IMR-90 (cell line): ENCODE results near the gene MCTP1. TPM values are rescaled to one million over a fixed set of nuclear protein-coding genes. Genes with fewer than 3 reads are reported as not detected.
A peak's percentile ranks its signal among the peaks of the same experiment; 100 is the strongest.
"Not testable (repeated sequence)": the region's sequence is repeated elsewhere in the genome, so short reads cannot be mapped to it uniquely, and the experiment has no call there.

Experiments used
- ATAC-seq: fragments of 200-7000 bp; cut with Tn5 transposase; 2 replicates; pipeline ENCODE4 v1.9.1; 2020; ENCODE audit warnings: low read depth, mild to moderate bottlenecking, moderate library complexity
- BruUV-seq: library from RNA; stranded (reverse); fragments of 400-500 nt; replicated peaks from 2 replicates; lab custom pipeline; 2021; lab: Mats Ljungman, UMichigan
- CTCF ChIA-PET: fragments of 300-600 bp; formaldehyde crosslinking; extraction: SDS; loops from one replicate; lab custom pipeline; 2021; ENCODE audit warnings: antibody characterized with exemption; lab: Yijun Ruan, JAX
- POLR2A ChIA-PET: fragments of 300-600 bp; sonication (Branson Sonifier 250); formaldehyde crosslinking; loops from one replicate; lab custom pipeline; 2022; ENCODE audit warnings: antibody characterized with exemption; ENCODE audit not compliant: unreplicated experiment; lab: Charles Lee
- DNase-seq: peaks from one replicate; pipeline ENCODE4 v3.0.0; 2013
- H2AFZ ChIP-seq: replicated peaks from 2 replicates; pipeline ENCODE3; 2013; ENCODE audit warnings: low read length, mild to moderate bottlenecking; ENCODE audit not compliant: poor library complexity
- H2AK5ac ChIP-seq: 2 replicates; pipeline ENCODE4 v1.6.1; 2013; ENCODE audit warnings: low read depth, low read length, inconsistent platforms
- H2AK9ac ChIP-seq: replicated peaks from 2 replicates; pipeline ENCODE3; 2013; ENCODE audit warnings: mild to moderate bottlenecking, low read depth, low read length, moderate library complexity; ENCODE audit not compliant: poor library complexity
- H2BK120ac ChIP-seq: 2 replicates; pipeline ENCODE4 v1.6.1; 2013; ENCODE audit warnings: low read depth, low read length, inconsistent platforms
- H2BK15ac ChIP-seq: 3 replicates; pipeline ENCODE4 v1.6.1; 2013; ENCODE audit warnings: low read depth, low read length, inconsistent platforms
- H2BK20ac ChIP-seq: 2 replicates; pipeline ENCODE4 v1.6.1; 2013; ENCODE audit warnings: low read depth, mild to moderate bottlenecking, inconsistent platforms, low read length, moderate library complexity
- H2BK5ac ChIP-seq: 2 replicates; pipeline ENCODE4 v1.6.1; 2013; ENCODE audit warnings: mild to moderate bottlenecking, low read depth, low read length, inconsistent platforms; ENCODE audit not compliant: poor library complexity, severe bottlenecking
- H3K14ac ChIP-seq: replicated peaks from 2 replicates; pipeline ENCODE4 v1.6.1; 2013; ENCODE audit warnings: low read depth, low read length, inconsistent platforms
- H3K18ac ChIP-seq: 2 replicates; pipeline ENCODE4 v1.6.1; 2013; ENCODE audit warnings: low read depth, low read length, control low read depth
- H3K23ac ChIP-seq: 2 replicates; pipeline ENCODE4 v1.6.1; 2013; ENCODE audit warnings: low read depth, low read length, inconsistent platforms
- H3K27ac ChIP-seq: 2 replicates; pipeline ENCODE4 v1.5.1; 2013; ENCODE audit warnings: mild to moderate bottlenecking, control low read depth, low read length; ENCODE audit not compliant: insufficient read depth
- H3K27me3 ChIP-seq: 2 replicates; pipeline ENCODE4 v1.6.1; 2013; ENCODE audit warnings: low read length; ENCODE audit not compliant: control insufficient read depth, insufficient read depth
- H3K36me3 ChIP-seq: 2 replicates; pipeline ENCODE4 v1.6.1; 2013; ENCODE audit warnings: low read length, mixed read lengths; ENCODE audit not compliant: control insufficient read depth, insufficient read depth
- H3K4ac ChIP-seq: 2 replicates; pipeline ENCODE4 v1.6.1; 2013; ENCODE audit warnings: low read depth, low read length, inconsistent platforms
- H3K4me1 ChIP-seq: 2 replicates; pipeline ENCODE4 v1.6.1; 2013; ENCODE audit warnings: low read length, mixed read lengths; ENCODE audit not compliant: control insufficient read depth, insufficient read depth
- H3K4me2 ChIP-seq: 2 replicates; pipeline ENCODE4 v1.6.1; 2013; ENCODE audit warnings: low read depth, mild to moderate bottlenecking, control low read depth, low read length, moderate library complexity
- H3K4me3 ChIP-seq: 2 replicates; pipeline ENCODE4 v1.5.1; 2013; ENCODE audit warnings: low read depth, mild to moderate bottlenecking, control low read depth, low read length, moderate library complexity; ENCODE audit not compliant: insufficient read depth
- H3K56ac ChIP-seq: 2 replicates; pipeline ENCODE4 v1.6.1; 2013; ENCODE audit warnings: low read length, inconsistent platforms; ENCODE audit not compliant: insufficient read depth; ENCODE audit errors: extremely low read depth
- H3K79me1 ChIP-seq, 2 experiments: 2 replicates each; pipeline ENCODE4 v1.6.1; 2013; ENCODE audit warnings: low read length in 2 of 2, inconsistent platforms in 1 of 2, low read depth in 1 of 2
- H3K9ac ChIP-seq: 2 replicates; pipeline ENCODE4 v1.6.1; 2013; ENCODE audit warnings: low read depth, low read length, control low read depth
- H3K9me1 ChIP-seq: 2 replicates; pipeline ENCODE4 v1.6.1; 2013; ENCODE audit warnings: low read length, inconsistent platforms; ENCODE audit not compliant: insufficient read depth
- H3K9me3 ChIP-seq: 2 replicates; pipeline ENCODE4 v1.6.1; 2013; ENCODE audit warnings: low read length; ENCODE audit not compliant: control insufficient read depth, insufficient read depth
- H4K20me1 ChIP-seq: 2 replicates; pipeline ENCODE4 v1.6.1; 2013; ENCODE audit warnings: low read length, inconsistent platforms; ENCODE audit not compliant: insufficient read depth
- H4K5ac ChIP-seq: 2 replicates; pipeline ENCODE4 v1.6.1; 2013; ENCODE audit warnings: mild to moderate bottlenecking, low read depth, low read length, control low read depth
- H4K8ac ChIP-seq, 2 experiments: 2 replicates each; pipeline ENCODE4 v1.6.1; 2013; ENCODE audit warnings: low read depth in 2 of 2, low read length in 2 of 2, control low read depth in 1 of 2, inconsistent platforms in 1 of 2
- H4K91ac ChIP-seq: 2 replicates; pipeline ENCODE4 v1.6.1; 2013; ENCODE audit warnings: low read depth, low read length, inconsistent platforms; ENCODE audit not compliant: insufficient read depth
- SMC3 ChIP-seq: fragments of 150-350 bp; IDR thresholded peaks from 2 replicates; pipeline ENCODE4 v1.6.1; 2016; ENCODE audit warnings: low read depth, mild to moderate bottlenecking, antibody characterized with exemption, low read length, moderate library complexity
- WGBS, 2 experiments: methylation state at CpG; one replicate each; pipeline versions ENCODE4 v1.1.5 to v1.1.7; 2013; ENCODE audit warnings: missing lambda C conversion rate in 2 of 2; ENCODE audit not compliant: insufficient read length in 1 of 2; ENCODE audit errors: extremely low coverage in 2 of 2; 5-methylcytosine and 5-hydroxymethylcytosine counted together
- dilution Hi-C: fragments of 300-500 bp; cut with HindIII; formaldehyde crosslinking; loops from one replicate; pipeline ENCODE4 v1.14.3; 2018; ENCODE audit warnings: low sequenced_read_pairs; ENCODE audit not compliant: unreplicated experiment
- in situ Hi-C: fragments of 300-500 bp; cut with MboI; formaldehyde crosslinking; loops from 3 replicates; pipeline ENCODE4 v1.14.3; 2019; ENCODE audit warnings: low sequenced_read_pairs, inconsistent platforms, mixed read lengths
- intact Hi-C: fragments of 100-400 bp; cut with micrococcal nuclease; formaldehyde crosslinking; loops from 2 replicates; pipeline ENCODE4 v1.10.0; 2022
- polyA plus RNA-seq, 3 experiments: library from polyadenylated mRNA; depleted of rRNA; stranded (reverse); fragments of >200 nt; gene quantifications; 2 replicates each; pipeline ENCODE4 v1.2.3, GENCODE V29; 2012; ENCODE audit warnings: low replicate concordance in 1 of 3
- total RNA-seq: library from RNA; depleted of rRNA; stranded (reverse); fragments of >200 nt; gene quantifications from 2 replicates; pipeline ENCODE4 v1.2.3, GENCODE V29; 2012
- TF ChIP-seq, protein P1 (sequence below): conservative IDR thresholded peaks from 2 replicates; pipeline ENCODE4 v1.5.1; 2012; ENCODE audit warnings: mild to moderate bottlenecking, low read depth, low read length, improper control_type of control experiment

MCTP1 gene
- total and polyA plus RNA-seq, 2 of the 4 experiments (the other 2 are of a cell fraction) = 0.21 TPM; not detected in 1

DNA sequence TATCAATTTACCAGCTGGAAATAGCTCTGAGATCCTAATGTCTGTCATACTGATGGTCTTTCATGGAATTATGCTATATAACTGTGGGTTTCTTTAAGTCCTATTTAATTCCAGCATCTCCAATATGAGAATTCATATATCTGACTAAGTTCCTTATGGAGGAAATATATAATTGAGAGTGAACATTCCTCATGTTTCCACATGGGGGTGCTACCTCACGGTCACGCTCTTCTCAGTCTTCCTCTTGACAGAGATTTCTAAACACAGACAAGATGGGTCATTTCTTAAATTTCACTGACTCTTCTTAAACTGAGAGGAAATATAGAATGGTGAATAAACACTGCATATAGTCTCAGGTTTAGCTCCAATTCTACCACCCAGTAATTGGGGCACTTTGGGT is 454.4 kb downstream of the MCTP1 start:
- TF ChIP-seq, protein P1, sequence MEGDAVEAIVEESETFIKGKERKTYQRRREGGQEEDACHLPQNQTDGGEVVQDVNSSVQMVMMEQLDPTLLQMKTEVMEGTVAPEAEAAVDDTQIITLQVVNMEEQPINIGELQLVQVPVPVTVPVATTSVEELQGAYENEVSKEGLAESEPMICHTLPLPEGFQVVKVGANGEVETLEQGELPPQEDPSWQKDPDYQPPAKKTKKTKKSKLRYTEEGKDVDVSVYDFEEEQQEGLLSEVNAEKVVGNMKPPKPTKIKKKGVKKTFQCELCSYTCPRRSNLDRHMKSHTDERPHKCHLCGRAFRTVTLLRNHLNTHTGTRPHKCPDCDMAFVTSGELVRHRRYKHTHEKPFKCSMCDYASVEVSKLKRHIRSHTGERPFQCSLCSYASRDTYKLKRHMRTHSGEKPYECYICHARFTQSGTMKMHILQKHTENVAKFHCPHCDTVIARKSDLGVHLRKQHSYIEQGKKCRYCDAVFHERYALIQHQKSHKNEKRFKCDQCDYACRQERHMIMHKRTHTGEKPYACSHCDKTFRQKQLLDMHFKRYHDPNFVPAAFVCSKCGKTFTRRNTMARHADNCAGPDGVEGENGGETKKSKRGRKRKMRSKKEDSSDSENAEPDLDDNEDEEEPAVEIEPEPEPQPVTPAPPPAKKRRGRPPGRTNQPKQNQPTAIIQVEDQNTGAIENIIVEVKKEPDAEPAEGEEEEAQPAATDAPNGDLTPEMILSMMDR = 0 out of 2 replicates have a peak, but pooled peaks have one; percentile 11
- no peak for TF ChIP-seq SMC3
- CTCF ChIA-PET = interaction anchor here (0.7 kb wide), 1 partner anchor 116 kb away, joined by 3 read pairs; no protein-coding TSS in a partner anchor
- no peak overlapping the region for H2AFZ ChIP-seq

DNA sequence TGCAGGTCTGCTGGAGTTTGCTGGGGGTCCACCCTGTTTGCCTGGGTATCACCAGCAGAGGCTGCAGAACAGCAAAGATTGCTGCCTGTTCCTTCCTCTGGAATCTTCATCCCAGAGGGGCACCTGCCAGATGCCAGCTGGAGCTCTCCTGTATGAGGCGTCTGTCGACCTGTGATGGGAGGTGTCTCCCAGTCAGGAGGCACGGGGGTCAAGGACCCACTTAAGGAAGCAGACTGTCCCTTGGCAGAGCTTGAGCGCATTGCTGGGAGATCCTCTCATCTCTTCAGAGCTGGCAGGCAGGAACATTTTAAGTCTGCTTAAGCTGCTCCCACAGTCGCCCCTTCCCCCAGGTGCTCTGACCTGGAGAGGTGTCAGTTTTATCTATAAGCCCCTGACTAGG is 456.7 kb downstream of the MCTP1 start:
- H2BK5ac ChIP-seq, POLR2A ChIA-PET: not testable (repeated sequence)
- WGBS, 2 experiments = no CpG with 5 or more reads among the region's 5 CpGs

More for the DNA sequence above, 454.4 kb downstream of the MCTP1 start:
- ATAC-seq (no peak), DNase-seq (no peak)
- no peak overlapping the region for H3K56ac ChIP-seq
- BruUV-seq = no TSS peak
- H3K4me3 ChIP-seq = no peak overlapping the region
- H3K79me1 ChIP-seq = no peaks in the 10 kb centered on the region
- no peak overlapping the region for H3K27ac ChIP-seq
- H4K20me1 ChIP-seq = no peaks in the 10 kb centered on the region
- H2AK5ac ChIP-seq = no peak overlapping the region
- no peak overlapping the region for H2BK5ac ChIP-seq
- WGBS, 2 experiments = no CpG with 5 or more reads among the region's 2 CpGs
- no peak overlapping the region for H2BK20ac ChIP-seq
- no peak overlapping the region for H3K14ac ChIP-seq
- no peak overlapping the region for H2AK9ac ChIP-seq
- H4K8ac ChIP-seq = no peak overlapping the region
- no peak overlapping the region for H2BK15ac ChIP-seq
- H4K5ac ChIP-seq = no peak overlapping the region
- H2BK120ac ChIP-seq = no peak overlapping the region
- H4K91ac ChIP-seq = no peak overlapping the region
- dilution Hi-C loops (no loop called here), intact Hi-C loops (loop anchor here (5.0 kb wide), 1 partner anchor 77 kb away; no protein-coding TSS in a partner anchor), in situ Hi-C loops (no loop called here)
- H3K9ac ChIP-seq = no peak overlapping the region
- POLR2A ChIA-PET = interaction anchor here (0.6 kb wide), 1 partner anchor 10 kb away, joined by 3 read pairs; no protein-coding TSS in a partner anchor
- no peak overlapping the region for H3K4ac ChIP-seq
- H3K36me3 ChIP-seq = no peaks in the 10 kb centered on the region
- no peak overlapping the region for H3K23ac ChIP-seq
- no peaks in the 10 kb centered on the region; the same call in 1 of the 2 replicates for H3K27me3 ChIP-seq
- H3K9me1 ChIP-seq = no peaks in the 10 kb centered on the region
- no peaks in the 10 kb centered on the region for H3K9me3 ChIP-seq
- H3K4me2 ChIP-seq = no peak overlapping the region
- H3K4me1 ChIP-seq = no peaks in the 10 kb centered on the region
- no peak overlapping the region for H3K18ac ChIP-seq

More for the DNA sequence above, 456.7 kb downstream of the MCTP1 start:
- H3K9ac ChIP-seq, H2AK5ac ChIP-seq, CTCF ChIA-PET, H3K9me1 ChIP-seq, ATAC-seq, H3K27ac ChIP-seq, H4K20me1 ChIP-seq, H3K36me3 ChIP-seq, H2AK9ac ChIP-seq, H3K14ac ChIP-seq, H2BK20ac ChIP-seq, dilution Hi-C loops, DNase-seq, H4K5ac ChIP-seq, H2BK15ac ChIP-seq, H3K4me1 ChIP-seq, H3K18ac ChIP-seq, H4K91ac ChIP-seq, H2AFZ ChIP-seq, H2BK120ac ChIP-seq, intact Hi-C loops, H3K9me3 ChIP-seq, H3K79me1 ChIP-seq, H4K8ac ChIP-seq, in situ Hi-C loops, H3K4me3 ChIP-seq, H3K4ac ChIP-seq, H3K23ac ChIP-seq, H3K27me3 ChIP-seq, BruUV-seq, H3K4me2 ChIP-seq, H3K56ac ChIP-seq: not testable (repeated sequence)
